CD14-positive monocyte (primary cell): ENCODE results near the gene CCDC40. TPM values are rescaled to one million over a fixed set of nuclear protein-coding genes. Genes with fewer than 3 reads are reported as not detected.

ENCODE experiments used
- DNase-seq, 3 donors: peaks; one replicate each; pipeline ENCODE4 v3.0.0-alpha.2; 2011 to 2022
- H2AFZ ChIP-seq: 2 replicates; pipeline ENCODE4 v1.6.0; 2012; ENCODE audit warnings: mild to moderate bottlenecking, low read depth, low read length, inconsistent platforms; ENCODE audit not compliant: insufficient read depth, poor library complexity, severe bottlenecking
- H3K27ac ChIP-seq, 2 donors: 1 replicate in 1 of 2; 2 replicates in 1 of 2; pipeline ENCODE4 v1.5.1; 2012 to 2013; ENCODE audit warnings: low read length in 2 of 2, control low read depth in 1 of 2, inconsistent platforms in 1 of 2, low read depth in 1 of 2, mild to moderate bottlenecking in 1 of 2
- H3K27me3 ChIP-seq, 2 donors: one replicate each; pipeline versions ENCODE4 v1.6.0 to v1.6.1; 2011 to 2013; ENCODE audit warnings: low read length in 2 of 2; ENCODE audit not compliant: control insufficient read depth in 2 of 2, insufficient read depth in 2 of 2
- H3K36me3 ChIP-seq, 2 donors: replicated peaks in 1 of 2; 1 replicate in 1 of 2; 2 replicates in 1 of 2; pipeline versions ENCODE4 v1.5.1 to v1.6.1; 2012 to 2013; ENCODE audit warnings: low read length in 2 of 2, control low read depth in 1 of 2, inconsistent platforms in 1 of 2, mild to moderate bottlenecking in 1 of 2; ENCODE audit not compliant: insufficient read depth in 2 of 2, control insufficient read depth in 1 of 2
- H3K4me1 ChIP-seq, 2 donors: 1 replicate in 1 of 2; 2 replicates in 1 of 2; pipeline versions ENCODE4 v1.5.1 to v1.6.1; 2012 to 2013; ENCODE audit warnings: low read length in 2 of 2, control low read depth in 1 of 2, inconsistent platforms in 1 of 2, mild to moderate bottlenecking in 1 of 2, moderate library complexity in 1 of 2; ENCODE audit not compliant: insufficient read depth in 2 of 2, control insufficient read depth in 1 of 2
- H3K4me2 ChIP-seq: replicated peaks from 2 replicates; pipeline ENCODE3; 2012; ENCODE audit warnings: low read length, moderate library complexity, mild to moderate bottlenecking; ENCODE audit not compliant: poor library complexity, severe bottlenecking; ENCODE audit errors: extremely low read depth
- H3K4me3 ChIP-seq, 3 experiments: fragments of 200-600 bp in 1 of 3; sonication (generic) in 1 of 3; replicated peaks in 1 of 3; 1 replicate in 2 of 3; 2 replicates in 1 of 3; pipeline ENCODE4 v1.5.1; 2011 to 2013; ENCODE audit warnings: low read length in 3 of 3, mild to moderate bottlenecking in 3 of 3, control low read depth in 2 of 3, low read depth in 2 of 3, inconsistent platforms in 1 of 3, moderate library complexity in 1 of 3
- H3K79me2 ChIP-seq: 2 replicates; pipeline ENCODE4 v1.6.0; 2012; ENCODE audit warnings: mild to moderate bottlenecking, control low read depth, inconsistent platforms, low read length, moderate library complexity; ENCODE audit not compliant: insufficient read depth
- H3K9ac ChIP-seq: 2 replicates; pipeline ENCODE4 v1.6.0; 2017; ENCODE audit warnings: low read length, mild to moderate bottlenecking; ENCODE audit not compliant: insufficient read depth, poor library complexity, severe bottlenecking
- H3K9me3 ChIP-seq, 2 donors: replicated peaks in 1 of 2; 1 replicate in 1 of 2; 2 replicates in 1 of 2; pipeline versions ENCODE4 v1.5.1 to v1.6.1; 2012 to 2013; ENCODE audit warnings: low read length in 2 of 2, control low read depth in 1 of 2; ENCODE audit not compliant: control insufficient read depth in 1 of 2, insufficient read depth in 1 of 2
- H4K20me1 ChIP-seq: 2 replicates; pipeline ENCODE4 v1.6.0; 2012; ENCODE audit warnings: mild to moderate bottlenecking, low read length, control low read depth, moderate library complexity; ENCODE audit not compliant: insufficient read depth
- H3K27ac Mint-ChIP-seq, 7 donors: one replicate each; pipeline ENCODE4 v1.8.0; 2020; ENCODE audit warnings: mild to moderate bottlenecking in 7 of 7, mixed read lengths in 7 of 7, moderate library complexity in 6 of 7, inconsistent platforms in 2 of 7
- H3K27me3 Mint-ChIP-seq, 3 donors: one replicate each; pipeline ENCODE4 v1.8.0; 2021 to 2022; ENCODE audit warnings: low read depth in 3 of 3, mild to moderate bottlenecking in 3 of 3, mixed read lengths in 3 of 3, moderate library complexity in 3 of 3, inconsistent platforms in 1 of 3
- H3K36me3 Mint-ChIP-seq, 2 donors: one replicate each; pipeline ENCODE4 v1.8.0; 2020; ENCODE audit warnings: mixed read lengths in 2 of 2, inconsistent platforms in 1 of 2, mild to moderate bottlenecking in 1 of 2
- H3K4me1 Mint-ChIP-seq: one replicate; pipeline ENCODE4 v1.8.0; 2020; ENCODE audit warnings: mild to moderate bottlenecking, mixed read lengths
- H3K4me3 Mint-ChIP-seq, 2 donors: one replicate each; pipeline ENCODE4 v1.8.0; 2020; ENCODE audit warnings: mild to moderate bottlenecking in 2 of 2, mixed read lengths in 2 of 2, moderate library complexity in 1 of 2
- H3K9me3 Mint-ChIP-seq, 7 donors: one replicate each; pipeline ENCODE4 v1.8.0; 2020 to 2022; ENCODE audit warnings: mixed read lengths in 7 of 7, mild to moderate bottlenecking in 6 of 7, moderate library complexity in 6 of 7, inconsistent platforms in 2 of 7
- WGBS: methylation state at CpG from one replicate; pipeline ENCODE4 v1.1.5; 2013; ENCODE audit warnings: missing lambda C conversion rate; ENCODE audit not compliant: insufficient coverage; 5-methylcytosine and 5-hydroxymethylcytosine counted together
- intact Hi-C, 2 donors: fragments of 100-400 bp; cut with micrococcal nuclease; formaldehyde crosslinking; loops; one replicate each; pipeline versions ENCODE4 v1.15.0 to v1.15.1; 2023
- polyA plus RNA-seq, 3 donors: library from polyadenylated mRNA; depleted of rRNA in 1 of 3; unstranded in 2 of 3; stranded (reverse) in 1 of 3; fragments of 300-500 nt in 2 of 3; fragments of >200 nt in 1 of 3; fragmentation: Illumina TruSeq in 2 of 3; gene quantifications; 1 replicate in 2 of 3; 2 replicates in 1 of 3; pipeline ENCODE4 v1.2.3, GENCODE V29; 2012 to 2021
- TF ChIP-seq, protein P1 (sequence below): fragments of 200-600 bp; IDR thresholded peaks from one replicate; pipeline ENCODE4 v1.8.0; 2022; ENCODE audit warnings: antibody characterized with exemption, mild to moderate bottlenecking

CCDC40 gene
- polyA plus RNA-seq, 3 donors: 0.21 to 0.27 TPM; not detected in 1

DNA sequence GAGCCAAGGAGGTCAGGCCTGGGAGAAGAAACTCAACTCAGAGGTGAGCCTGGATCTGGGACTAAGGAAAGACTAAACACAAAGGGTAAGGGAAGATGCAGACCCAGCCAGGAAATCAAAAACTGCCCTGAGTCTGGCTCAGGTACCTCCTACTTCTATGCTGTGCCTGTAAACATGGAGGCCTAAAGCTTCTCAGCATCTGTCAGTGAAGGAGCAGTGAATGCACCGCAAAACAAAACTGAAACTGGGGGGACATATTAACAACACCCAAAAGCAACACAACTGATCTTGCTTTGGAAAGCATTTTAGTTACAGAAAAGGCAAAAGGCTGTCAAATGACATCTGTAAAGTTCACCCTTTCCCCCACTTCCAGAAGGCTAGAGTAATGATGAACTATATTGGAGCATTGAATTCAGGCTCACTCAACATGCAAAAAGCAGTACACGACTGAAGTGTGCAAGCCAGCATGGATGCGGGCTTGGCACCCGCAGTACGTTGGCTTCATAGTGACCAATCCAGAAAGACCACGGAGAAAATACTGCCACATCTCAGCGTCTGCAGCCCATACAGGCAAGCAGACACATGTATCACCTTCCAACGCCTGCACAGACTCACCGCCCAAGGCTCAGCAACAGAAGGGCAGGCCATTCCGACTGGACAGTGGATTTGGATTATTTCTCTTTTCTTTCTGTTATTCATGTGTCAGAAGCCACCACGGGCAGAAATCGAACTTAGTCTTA is 4.6 kb upstream of the CCDC40 start:
- Histone ChIP-seq H3K4me2 (no peak overlapping the region), H3K9me3 (no peaks in the 10 kb centered on the region), H3K79me2 (no peaks in the 10 kb centered on the region), H2AFZ (no peak overlapping the region), H3K4me3 (no peak overlapping the region), H3K27me3 (peaks cover 11 to 24% of the 10 kb centered on the region in 2 donors), H3K4me1 (peaks cover 16 to 27% of the 10 kb centered on the region in 2 donors), H3K27ac (no peak overlapping the region), H3K36me3 (no peaks in the 10 kb centered on the region), H4K20me1 (no peaks in the 10 kb centered on the region), H3K9ac (no peak overlapping the region)
- DNase-seq: no peak
- Mint-ChIP-seq H3K27ac (no peak overlapping the region), H3K4me3 (no peak overlapping the region), H3K36me3 (peaks cover 5 to 9% of the 10 kb centered on the region in 2 donors), H3K4me1 (peaks cover 28% of the 10 kb centered on the region), H3K9me3 (peaks cover 0 to 9% (median 3%) of the 10 kb centered on the region in 7 donors), H3K27me3 (peaks cover 23 to 38% (median 32%) of the 10 kb centered on the region in 3 donors)
- TF ChIP-seq, protein P1, sequence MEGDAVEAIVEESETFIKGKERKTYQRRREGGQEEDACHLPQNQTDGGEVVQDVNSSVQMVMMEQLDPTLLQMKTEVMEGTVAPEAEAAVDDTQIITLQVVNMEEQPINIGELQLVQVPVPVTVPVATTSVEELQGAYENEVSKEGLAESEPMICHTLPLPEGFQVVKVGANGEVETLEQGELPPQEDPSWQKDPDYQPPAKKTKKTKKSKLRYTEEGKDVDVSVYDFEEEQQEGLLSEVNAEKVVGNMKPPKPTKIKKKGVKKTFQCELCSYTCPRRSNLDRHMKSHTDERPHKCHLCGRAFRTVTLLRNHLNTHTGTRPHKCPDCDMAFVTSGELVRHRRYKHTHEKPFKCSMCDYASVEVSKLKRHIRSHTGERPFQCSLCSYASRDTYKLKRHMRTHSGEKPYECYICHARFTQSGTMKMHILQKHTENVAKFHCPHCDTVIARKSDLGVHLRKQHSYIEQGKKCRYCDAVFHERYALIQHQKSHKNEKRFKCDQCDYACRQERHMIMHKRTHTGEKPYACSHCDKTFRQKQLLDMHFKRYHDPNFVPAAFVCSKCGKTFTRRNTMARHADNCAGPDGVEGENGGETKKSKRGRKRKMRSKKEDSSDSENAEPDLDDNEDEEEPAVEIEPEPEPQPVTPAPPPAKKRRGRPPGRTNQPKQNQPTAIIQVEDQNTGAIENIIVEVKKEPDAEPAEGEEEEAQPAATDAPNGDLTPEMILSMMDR: no peak
- 100% methylated on average over 4 of the region's 12 CpGs for whole genome bisulfite sequencing
- intact Hi-C loops: loop anchor here in 1 of 2 donors (10.0 kb wide), 1 partner anchor 113 kb away; the partner anchor contains the start of gene EIF4A3

DNA sequence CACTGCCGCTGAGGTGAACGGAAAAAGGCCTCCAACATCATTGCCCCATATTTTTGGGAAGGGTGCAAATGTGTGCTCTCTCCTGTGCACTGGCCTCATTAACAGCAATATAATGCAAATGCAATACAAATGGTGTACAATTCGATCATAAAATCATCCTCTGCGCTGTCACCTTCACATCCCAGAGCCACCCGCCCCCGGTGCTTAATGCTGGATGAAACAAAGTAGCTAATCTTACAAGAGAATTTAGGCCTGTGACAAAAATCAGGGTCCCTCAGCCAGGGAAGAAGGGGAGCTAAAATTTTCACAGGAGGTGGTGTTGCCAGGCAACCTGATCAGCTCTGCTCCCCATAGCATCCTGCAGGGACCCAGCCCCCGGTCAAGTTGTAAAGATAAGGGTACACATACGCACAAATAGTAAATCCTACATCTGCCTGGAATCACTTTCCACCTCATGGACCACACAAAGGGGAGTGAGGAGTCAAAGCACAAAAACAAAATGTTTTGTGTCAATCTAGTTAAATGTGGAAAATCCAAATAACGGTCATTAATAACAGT is 3.7 kb upstream of the CCDC40 start:
- peaks cover 0 to 9% (median 3%) of the 10 kb centered on the region in 7 donors for H3K9me3 Mint-ChIP-seq
- no peak overlapping the region for H3K27ac Mint-ChIP-seq
- no CpG with 5 or more reads among the region's 9 CpGs for WGBS
- Histone ChIP-seq H3K79me2 (no peaks in the 10 kb centered on the region), H3K9me3 (no peaks in the 10 kb centered on the region), H4K20me1 (no peaks in the 10 kb centered on the region), H3K9ac (no peak overlapping the region), H3K27ac (no peak overlapping the region), H3K27me3 (peaks cover 18 to 32% of the 10 kb centered on the region in 2 donors), H3K4me3 (no peak overlapping the region), H3K36me3 (no peaks in the 10 kb centered on the region), H3K4me2 (no peak overlapping the region), H3K4me1 (peaks cover 20 to 31% of the 10 kb centered on the region in 2 donors), H2AFZ (no peak overlapping the region)
- intact Hi-C loops: loop anchor here in 1 of 2 donors (10.0 kb wide), 1 partner anchor 112 kb away; the partner anchor contains the start of gene EIF4A3
- TF ChIP-seq, protein P1: no peak
- no peak for DNase-seq
- H3K36me3 Mint-ChIP-seq: peaks cover 5 to 12% of the 10 kb centered on the region in 2 donors
- peaks cover 32% of the 10 kb centered on the region for H3K4me1 Mint-ChIP-seq
- no peak overlapping the region for H3K4me3 Mint-ChIP-seq
- peaks cover 30 to 46% (median 38%) of the 10 kb centered on the region in 3 donors for H3K27me3 Mint-ChIP-seq
